GM12872 (cell line): ENCODE measurements around the gene PFKFB3.
A peak's percentile ranks its signal among the peaks of the same experiment; 100 is the strongest.

Experiments
- TF ChIP-seq, protein P1 (sequence below): IDR thresholded peaks from 3 replicates; pipeline ENCODE4 v1.5.1; 2011; ENCODE audit warnings: low read depth, mild to moderate bottlenecking, low read length, moderate library complexity; ENCODE audit not compliant: insufficient read depth

PFKFB3 gene

DNA sequence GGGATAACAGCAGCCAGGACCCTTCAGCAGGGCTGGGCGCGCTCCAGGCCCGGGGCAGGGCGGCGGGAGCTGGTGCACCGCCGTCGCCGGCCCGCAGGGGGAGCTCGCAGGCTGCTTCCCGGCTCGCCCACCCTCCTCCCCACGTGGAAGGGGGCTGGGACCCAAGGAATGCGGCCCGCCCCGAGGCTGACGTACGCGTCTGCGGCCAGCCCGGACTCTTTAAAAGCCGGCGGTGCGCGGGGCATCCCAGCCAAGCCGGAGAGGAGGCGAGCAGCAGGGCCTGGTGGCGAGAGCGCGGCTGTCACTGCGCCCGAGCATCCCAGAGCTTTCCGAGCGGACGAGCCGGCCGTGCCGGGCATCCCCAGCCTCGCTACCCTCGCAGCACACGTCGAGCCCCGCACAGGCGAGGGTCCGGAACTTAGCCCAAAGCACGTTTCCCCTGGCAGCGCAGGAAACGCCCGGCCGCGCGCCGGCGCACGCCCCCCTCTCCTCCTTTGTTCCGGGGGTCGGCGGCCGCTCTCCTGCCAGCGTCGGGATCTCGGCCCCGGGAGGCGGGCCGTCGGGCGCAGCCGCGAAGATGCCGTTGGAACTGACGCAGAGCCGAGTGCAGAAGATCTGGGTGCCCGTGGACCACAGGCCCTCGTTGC, at the start of gene PFKFB3:
Gene PFKFB3, plus strand, starts transcription at position 249 of the 647 bp plus-strand sequence. Its CDS starts 329 bp downstream, at position 578.
- TF ChIP-seq, protein P1, sequence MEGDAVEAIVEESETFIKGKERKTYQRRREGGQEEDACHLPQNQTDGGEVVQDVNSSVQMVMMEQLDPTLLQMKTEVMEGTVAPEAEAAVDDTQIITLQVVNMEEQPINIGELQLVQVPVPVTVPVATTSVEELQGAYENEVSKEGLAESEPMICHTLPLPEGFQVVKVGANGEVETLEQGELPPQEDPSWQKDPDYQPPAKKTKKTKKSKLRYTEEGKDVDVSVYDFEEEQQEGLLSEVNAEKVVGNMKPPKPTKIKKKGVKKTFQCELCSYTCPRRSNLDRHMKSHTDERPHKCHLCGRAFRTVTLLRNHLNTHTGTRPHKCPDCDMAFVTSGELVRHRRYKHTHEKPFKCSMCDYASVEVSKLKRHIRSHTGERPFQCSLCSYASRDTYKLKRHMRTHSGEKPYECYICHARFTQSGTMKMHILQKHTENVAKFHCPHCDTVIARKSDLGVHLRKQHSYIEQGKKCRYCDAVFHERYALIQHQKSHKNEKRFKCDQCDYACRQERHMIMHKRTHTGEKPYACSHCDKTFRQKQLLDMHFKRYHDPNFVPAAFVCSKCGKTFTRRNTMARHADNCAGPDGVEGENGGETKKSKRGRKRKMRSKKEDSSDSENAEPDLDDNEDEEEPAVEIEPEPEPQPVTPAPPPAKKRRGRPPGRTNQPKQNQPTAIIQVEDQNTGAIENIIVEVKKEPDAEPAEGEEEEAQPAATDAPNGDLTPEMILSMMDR: peak; percentile 86

DNA sequence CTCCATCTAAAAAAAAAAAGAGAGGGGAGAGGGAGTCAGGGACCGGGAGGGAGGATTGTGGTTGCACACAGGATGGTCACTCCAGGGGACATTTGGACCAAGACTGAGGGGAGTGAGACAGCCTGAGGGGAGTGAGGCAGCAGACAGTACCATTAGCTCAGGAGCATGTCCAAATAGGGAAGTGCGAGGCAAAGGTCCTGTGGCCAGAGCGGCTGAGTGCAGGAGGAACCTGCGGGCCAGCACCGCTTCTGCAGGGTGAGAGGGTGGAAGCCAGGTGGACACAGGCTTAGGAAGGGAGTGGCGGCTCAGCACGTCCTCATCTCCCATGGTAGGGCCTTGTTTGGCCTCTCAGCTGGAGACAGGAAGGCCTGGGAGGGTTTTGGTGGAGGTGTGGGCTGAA, 48.9 kb upstream of the PFKFB3 start:
- TF ChIP-seq, protein P1: no peak

DNA sequence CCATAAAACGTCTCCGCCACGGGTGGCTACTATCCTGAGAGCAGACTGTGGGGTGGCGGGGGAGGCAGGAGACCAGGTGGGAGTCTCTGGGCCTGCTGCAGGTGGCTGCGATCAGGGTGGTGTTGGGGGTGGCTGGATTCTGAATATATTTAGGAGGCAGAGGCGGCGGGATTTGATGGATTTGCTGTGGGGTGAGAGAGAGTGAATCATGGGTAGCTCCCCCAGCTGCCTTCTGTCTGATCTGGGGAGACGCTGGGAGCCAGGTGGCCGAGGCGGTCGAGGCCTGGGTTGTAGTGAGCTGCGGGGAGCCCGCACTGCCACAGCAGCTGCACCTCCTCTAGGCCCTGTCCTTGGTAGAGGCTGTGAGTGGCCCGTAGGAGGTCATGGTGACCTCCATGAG, 48.2 kb upstream of the PFKFB3 start:
- TF ChIP-seq, protein P1: no peak

DNA sequence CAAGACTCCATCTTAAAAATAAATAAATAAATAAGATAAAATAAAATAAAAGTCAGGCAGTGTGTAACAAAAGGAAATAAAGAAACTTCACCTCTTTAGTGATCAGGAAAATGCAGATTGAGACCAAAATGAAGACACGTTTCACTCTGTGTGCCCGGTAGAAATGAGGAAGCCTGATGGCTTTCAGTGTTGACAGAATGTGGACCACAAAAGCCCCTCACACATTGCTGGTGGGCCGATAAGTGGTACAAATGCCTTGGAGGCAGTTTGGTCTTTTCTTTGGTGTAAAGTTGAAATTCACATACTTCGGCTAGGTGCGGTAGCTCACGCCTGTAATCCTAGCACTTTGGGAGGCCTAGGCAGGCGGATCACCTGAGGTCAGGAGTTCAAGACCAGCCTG, 44.5 kb upstream of the PFKFB3 start:
- TF ChIP-seq, protein P1: no peak

DNA sequence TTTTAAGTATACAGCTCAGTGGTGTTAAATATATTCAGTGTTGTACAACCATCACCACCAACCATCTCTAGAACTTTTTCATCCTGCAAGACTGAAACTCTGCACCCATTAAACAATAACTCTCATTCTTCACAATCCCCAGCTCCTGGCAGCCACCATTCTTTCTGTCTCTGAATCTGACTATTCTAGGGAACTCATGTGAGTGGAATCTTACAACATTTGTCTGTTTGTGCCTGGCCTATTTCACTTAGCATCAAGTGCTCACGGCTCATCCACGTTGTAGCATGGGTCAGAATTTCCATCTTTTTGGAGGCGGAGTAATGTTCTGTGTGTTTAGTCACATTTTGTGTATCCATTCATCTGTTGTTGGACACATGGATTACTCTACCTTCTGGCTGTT, 40.8 kb upstream of the PFKFB3 start:
- TF ChIP-seq, protein P1: no peak

DNA sequence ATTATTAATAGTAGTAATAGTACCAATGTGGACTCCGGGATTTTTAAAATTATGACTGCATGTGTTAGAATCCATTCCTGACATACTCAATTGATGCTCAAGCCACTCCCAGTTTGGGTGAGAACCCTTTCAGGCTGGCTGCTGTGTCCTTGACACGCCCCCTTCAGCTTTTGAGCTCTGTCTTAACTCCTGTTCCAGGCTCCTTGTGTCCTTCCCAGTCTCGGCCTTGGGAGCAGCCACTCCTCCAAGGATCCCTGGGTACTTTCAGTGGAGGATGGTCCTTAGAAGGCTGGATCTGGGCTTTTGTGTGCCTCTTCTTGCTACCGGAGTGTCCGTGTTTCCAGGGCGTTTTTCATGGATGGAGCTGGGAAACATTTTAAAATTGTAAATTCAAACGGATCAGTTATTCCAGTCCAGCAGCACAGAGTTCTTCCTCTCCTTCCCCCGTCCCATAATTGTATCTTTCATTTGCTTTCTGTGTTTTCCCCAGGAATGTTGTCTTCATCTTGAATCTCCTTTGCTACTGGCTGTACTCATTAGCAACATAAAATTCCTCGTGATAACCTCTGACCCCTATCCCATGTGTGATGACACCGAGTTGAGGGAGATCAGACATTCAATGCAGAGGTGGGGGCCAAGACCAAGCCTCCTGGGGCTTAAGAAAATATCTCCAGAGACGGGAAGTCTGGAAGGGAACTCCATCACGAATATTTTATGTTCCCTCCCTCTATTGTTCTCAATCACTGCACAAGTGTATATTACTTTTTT, 40.0 kb upstream of the PFKFB3 start:
- TF ChIP-seq, protein P1: no peak

DNA sequence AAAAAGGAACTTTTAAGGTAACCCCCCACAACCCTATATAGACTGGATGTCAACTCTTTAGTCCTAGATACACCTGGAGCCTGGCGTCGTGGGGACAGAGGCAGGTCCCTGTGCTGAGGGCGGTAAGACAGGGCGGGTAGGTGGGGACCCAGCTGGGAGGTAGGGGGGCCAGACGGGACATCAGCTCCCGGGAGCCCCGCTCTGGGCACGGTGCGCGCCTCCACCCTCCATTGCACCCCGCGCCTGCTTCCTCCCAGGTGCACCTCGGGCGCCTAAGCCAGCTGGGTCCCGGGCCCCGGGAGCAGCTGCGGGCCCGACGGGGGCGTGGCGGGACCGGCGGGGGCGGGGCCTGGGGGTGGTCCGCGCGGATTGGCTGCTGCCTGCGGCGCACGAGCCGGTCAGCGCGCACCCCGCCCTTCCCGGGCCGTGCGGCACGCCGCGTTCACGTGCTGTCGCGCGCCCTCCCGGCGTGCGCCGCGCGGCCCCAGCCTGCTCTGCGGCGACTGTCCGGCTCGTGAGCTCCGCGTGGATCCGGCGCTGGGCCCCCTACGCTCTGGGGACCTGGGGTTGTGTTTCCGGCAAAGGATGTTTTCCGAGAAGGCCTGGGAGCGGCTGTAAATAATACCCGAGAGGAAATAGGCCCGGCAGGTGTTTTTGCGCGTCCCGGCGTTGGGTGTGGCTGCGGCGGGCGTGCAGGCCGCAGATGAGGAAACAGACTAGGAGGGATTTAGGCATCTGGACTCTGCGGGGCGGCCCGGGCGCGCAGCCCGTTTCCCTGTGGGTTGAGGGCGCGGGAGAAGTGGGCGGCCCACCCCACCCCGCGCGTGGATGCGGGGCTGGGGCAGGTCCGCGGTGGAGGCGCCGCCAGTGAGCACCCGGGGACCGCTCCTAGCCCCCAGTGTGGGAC, 39.1 kb upstream of the PFKFB3 start:
- TF ChIP-seq, protein P1: no peak
